Measurements from ENCODE around the gene LY6G5C. TPM values are rescaled to one million over a fixed set of nuclear protein-coding genes. Genes with fewer than 3 reads are reported as not detected.

Gene LY6G5C
- total and polyA plus RNA-seq, 10 donors = 3.3 to 7.9 (median 5.2) TPM

GRCh38 chr6:31660381-31661261 lies 20.2 kb downstream of the LY6G5C start, which contains the start of gene C6orf47:
TSS of gene C6orf47 (minus strand) at chr6:31660778. CDS start at chr6:31659947, 831 bp downstream.
- Histone ChIP-seq H3K27ac (peak within 1 kb of the TSS; percentile 82 to 97 (median 94)), H3K4me1 (peaks cover 47 to 87% (median 78%) of the 10 kb centered on the region in 6 donors), H3K4me3 (peak within 1 kb of the TSS; percentile 61 to 96 (median 77)), H3K36me3 (peaks cover 0 to 64% (median 28%) of the 10 kb centered on the region in 6 donors), H3K27me3 (replicated peaks in 1 of 7) (no peaks in the 10 kb centered on the region), H3K9me3 (no peaks in the 10 kb centered on the region)
- DNase-seq = peak; percentile 96
- WGBS, 5 donors = 0 to 1% (median 0%) methylated on average over 35 to 52 of the region's 52 CpGs
- TF ChIP-seq CTCF (IDR thresholded peaks at IDR 0.05 in 8 of 11, conservative IDR thresholded peaks at IDR 0.05 in 3 of 11) (no peak), POLR2A (IDR thresholded peaks at IDR 0.05) (peak; percentile 48 to 87 (median 70)), POLR2AphosphoS5 (IDR thresholded peaks at IDR 0.05) (peak; percentile 97)
- intact Hi-C loops (cut with DNase I; ENCODE audit: low total_unique reads) = no loop called here

GRCh38 chr6:31659649-31660380 lies 21.1 kb downstream of the LY6G5C start:
- WGBS, 5 donors = 22 to 36% (median 25%) methylated on average over 10 to 13 of the region's 13 CpGs
- intact Hi-C loops (cut with DNase I; ENCODE audit: low total_unique reads) = no loop called here
- H3K9me3 ChIP-seq = no peaks in the 10 kb centered on the region
- peak overlapping the region; percentile 82 to 97 (median 94) for H3K27ac ChIP-seq
- peaks cover 0 to 72% (median 28%) of the 10 kb centered on the region in 6 donors for H3K36me3 ChIP-seq
- peaks cover 47 to 95% (median 79%) of the 10 kb centered on the region in 6 donors for H3K4me1 ChIP-seq
- TF ChIP-seq POLR2A (IDR thresholded peaks at IDR 0.05) (no peak), POLR2AphosphoS5 (IDR thresholded peaks at IDR 0.05) (no peak), CTCF (IDR thresholded peaks at IDR 0.05 in 8 of 11, conservative IDR thresholded peaks at IDR 0.05 in 3 of 11) (no peak)
- peak; percentile 82 for DNase-seq
- no peaks in the 10 kb centered on the region for H3K27me3 ChIP-seq (replicated peaks in 1 of 7)
- peak overlapping the region; percentile 61 to 96 (median 77) for H3K4me3 ChIP-seq

DNA sequence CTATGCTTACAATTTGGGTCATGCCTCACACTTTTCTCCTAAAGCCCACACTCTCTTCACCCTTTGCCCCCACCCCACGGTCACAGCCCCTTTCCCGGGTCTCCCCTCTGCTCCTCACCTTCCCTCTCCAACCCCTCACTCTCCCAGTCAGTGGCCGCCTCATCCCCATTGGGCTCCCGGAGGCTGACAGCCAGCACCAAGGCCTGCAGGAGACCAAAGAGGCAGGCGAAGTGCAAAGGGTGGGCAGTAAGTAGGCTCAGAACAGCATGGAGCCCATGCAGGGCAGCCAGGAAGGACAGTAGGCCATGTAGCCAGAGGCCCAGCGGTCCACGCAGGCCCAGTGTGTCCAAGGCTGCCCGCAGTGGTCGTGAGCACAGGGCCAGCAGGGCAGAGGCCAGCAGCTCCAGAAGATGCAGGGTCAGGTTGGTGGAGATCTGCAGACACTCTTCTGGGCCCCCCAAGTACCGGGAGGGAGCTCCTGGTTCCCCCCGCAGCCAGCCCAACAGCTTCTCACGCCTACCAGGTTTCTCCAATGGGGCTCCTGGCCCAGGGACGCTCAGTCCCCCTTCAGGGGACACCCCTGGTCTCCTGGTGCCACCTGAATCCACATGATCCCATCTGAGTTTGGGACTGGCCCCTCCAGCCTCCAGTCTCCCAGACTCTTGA lies 21.8 kb downstream of the LY6G5C start:
- Histone ChIP-seq H3K36me3 (peaks cover 0 to 74% (median 28%) of the 10 kb centered on the region in 6 donors), H3K9me3 (no peaks in the 10 kb centered on the region), H3K4me1 (peaks cover 45 to 96% (median 75%) of the 10 kb centered on the region in 6 donors), H3K27ac (peak overlapping the region; percentile 82 to 97 (median 94)), H3K27me3 (replicated peaks in 1 of 7) (no peaks in the 10 kb centered on the region), H3K4me3 (peak overlapping the region; percentile 61 to 96 (median 77))
- no peak for TF ChIP-seq POLR2A (IDR thresholded peaks at IDR 0.05)
- peak in 1 of 3 donors; percentile 62 for TF ChIP-seq POLR2AphosphoS5 (IDR thresholded peaks at IDR 0.05)
- WGBS, 5 donors = 77 to 86% (median 83%) methylated on average over 9 to 13 of the region's 13 CpGs
- intact Hi-C loops (cut with DNase I; ENCODE audit: low total_unique reads) = no loop called here
- DNase-seq = no peak

DNA sequence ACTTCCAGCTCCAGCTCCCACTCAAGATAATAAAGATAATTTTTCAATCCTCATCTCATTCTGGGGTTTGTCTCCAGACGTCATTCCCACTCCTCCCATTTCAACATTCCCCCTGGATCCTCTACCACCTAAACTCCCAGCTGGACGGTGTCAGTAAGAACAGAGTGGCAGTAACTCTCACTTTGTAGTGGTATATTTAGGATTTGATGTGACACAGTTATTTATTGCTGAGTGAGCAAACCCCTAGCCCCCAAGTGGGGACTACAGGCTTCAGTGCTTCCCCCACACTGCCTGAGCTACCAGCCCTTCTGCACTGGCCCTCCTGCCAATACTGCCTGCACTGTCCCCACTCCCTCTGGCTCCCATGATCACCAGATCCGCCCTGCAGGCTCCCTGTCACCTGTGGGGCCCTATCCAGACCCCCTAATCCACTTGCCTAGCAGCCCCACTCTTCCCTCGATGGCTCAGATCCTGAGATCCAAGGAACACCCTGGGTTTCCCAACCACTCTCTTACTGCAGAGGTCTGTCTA lies 22.6 kb downstream of the LY6G5C start:
- peak overlapping the region in 2 of 8 donors; percentile 6 to 96 for H3K4me3 ChIP-seq

More for the DNA sequence above, 22.6 kb downstream of the LY6G5C start:
- H3K4me1 ChIP-seq = peaks cover 42 to 96% (median 75%) of the 10 kb centered on the region in 6 donors
- H3K36me3 ChIP-seq = peaks cover 0 to 65% (median 25%) of the 10 kb centered on the region in 6 donors
- no peaks in the 10 kb centered on the region for H3K27me3 ChIP-seq (replicated peaks in 1 of 7)
- WGBS, 5 donors = 82 to 89% (median 85%) methylated on average over 4 of the region's 4 CpGs
- H3K9me3 ChIP-seq = no peaks in the 10 kb centered on the region
- no peak for DNase-seq
- TF ChIP-seq POLR2A (IDR thresholded peaks at IDR 0.05) = no peak
- TF ChIP-seq POLR2AphosphoS5 (IDR thresholded peaks at IDR 0.05) = no peak
- TF ChIP-seq CTCF (IDR thresholded peaks at IDR 0.05 in 8 of 11, conservative IDR thresholded peaks at IDR 0.05 in 3 of 11) = no peak
- intact Hi-C loops (cut with DNase I; ENCODE audit: low total_unique reads) = no loop called here
- peak overlapping the region in 4 of 8 donors; percentile 10 to 97 (median 94) for H3K27ac ChIP-seq

Measured in spleen (tissue), 11 donors.